GM21723 (cell line): Measurements from ENCODE around the gene ARID4B.
"Not testable (repeated sequence)": the region's sequence is repeated elsewhere in the genome, so short reads cannot be mapped to it uniquely, and the experiment has no call there.

Experiments used
- ATAC-seq: cut with Tn5 transposase; IDR thresholded peaks from one replicate; pipeline ENCODE4 v1.9.1; 2021; ENCODE audit warnings: mild to moderate bottlenecking, moderate library complexity; ENCODE audit not compliant: unreplicated experiment

ARID4B gene, protein sequence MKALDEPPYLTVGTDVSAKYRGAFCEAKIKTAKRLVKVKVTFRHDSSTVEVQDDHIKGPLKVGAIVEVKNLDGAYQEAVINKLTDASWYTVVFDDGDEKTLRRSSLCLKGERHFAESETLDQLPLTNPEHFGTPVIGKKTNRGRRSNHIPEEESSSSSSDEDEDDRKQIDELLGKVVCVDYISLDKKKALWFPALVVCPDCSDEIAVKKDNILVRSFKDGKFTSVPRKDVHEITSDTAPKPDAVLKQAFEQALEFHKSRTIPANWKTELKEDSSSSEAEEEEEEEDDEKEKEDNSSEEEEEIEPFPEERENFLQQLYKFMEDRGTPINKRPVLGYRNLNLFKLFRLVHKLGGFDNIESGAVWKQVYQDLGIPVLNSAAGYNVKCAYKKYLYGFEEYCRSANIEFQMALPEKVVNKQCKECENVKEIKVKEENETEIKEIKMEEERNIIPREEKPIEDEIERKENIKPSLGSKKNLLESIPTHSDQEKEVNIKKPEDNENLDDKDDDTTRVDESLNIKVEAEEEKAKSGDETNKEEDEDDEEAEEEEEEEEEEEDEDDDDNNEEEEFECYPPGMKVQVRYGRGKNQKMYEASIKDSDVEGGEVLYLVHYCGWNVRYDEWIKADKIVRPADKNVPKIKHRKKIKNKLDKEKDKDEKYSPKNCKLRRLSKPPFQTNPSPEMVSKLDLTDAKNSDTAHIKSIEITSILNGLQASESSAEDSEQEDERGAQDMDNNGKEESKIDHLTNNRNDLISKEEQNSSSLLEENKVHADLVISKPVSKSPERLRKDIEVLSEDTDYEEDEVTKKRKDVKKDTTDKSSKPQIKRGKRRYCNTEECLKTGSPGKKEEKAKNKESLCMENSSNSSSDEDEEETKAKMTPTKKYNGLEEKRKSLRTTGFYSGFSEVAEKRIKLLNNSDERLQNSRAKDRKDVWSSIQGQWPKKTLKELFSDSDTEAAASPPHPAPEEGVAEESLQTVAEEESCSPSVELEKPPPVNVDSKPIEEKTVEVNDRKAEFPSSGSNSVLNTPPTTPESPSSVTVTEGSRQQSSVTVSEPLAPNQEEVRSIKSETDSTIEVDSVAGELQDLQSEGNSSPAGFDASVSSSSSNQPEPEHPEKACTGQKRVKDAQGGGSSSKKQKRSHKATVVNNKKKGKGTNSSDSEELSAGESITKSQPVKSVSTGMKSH (N-terminal part only)

GRCh38 chr1:235327559-235328270 is at the start of gene ARID4B:
ARID4B (minus strand) TSS chr1:235328179; CDS start chr1:235326919, 1,260 bp downstream.
- peak; percentile 13 for ATAC-seq

DNA sequence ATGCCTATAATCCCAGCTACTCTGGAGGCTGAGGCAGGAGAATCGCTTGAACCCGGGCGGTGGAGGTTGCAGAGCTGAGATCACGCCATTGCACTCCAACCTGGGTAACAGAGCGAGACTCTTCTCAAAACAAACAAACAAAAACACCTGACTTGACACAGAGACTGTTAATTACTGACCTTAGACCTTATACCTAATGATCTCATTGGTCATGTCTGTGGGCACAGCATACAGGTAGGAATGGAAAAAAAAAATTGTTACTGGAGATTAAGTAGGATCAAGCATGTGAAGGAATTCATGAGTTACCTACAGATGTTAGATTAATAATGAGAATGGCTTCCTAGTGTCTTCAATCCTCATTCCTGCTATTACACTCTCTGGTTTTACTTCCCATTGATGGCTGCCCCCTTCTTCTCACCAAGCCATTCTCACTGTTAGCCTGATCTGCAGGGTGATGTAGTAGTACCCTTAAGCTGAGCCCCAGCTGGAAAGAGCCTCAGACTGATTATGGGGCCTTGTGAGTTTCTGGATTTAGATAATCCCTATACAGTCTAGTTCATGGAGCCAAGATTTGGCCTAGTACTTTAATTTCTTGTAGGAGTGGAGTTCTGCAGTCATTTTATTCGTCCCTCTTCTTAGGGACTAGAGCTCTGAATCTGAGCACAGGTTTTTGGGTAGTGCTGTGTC is 48.1 kb upstream of the ARID4B start:
- ATAC-seq, result no peak

DNA sequence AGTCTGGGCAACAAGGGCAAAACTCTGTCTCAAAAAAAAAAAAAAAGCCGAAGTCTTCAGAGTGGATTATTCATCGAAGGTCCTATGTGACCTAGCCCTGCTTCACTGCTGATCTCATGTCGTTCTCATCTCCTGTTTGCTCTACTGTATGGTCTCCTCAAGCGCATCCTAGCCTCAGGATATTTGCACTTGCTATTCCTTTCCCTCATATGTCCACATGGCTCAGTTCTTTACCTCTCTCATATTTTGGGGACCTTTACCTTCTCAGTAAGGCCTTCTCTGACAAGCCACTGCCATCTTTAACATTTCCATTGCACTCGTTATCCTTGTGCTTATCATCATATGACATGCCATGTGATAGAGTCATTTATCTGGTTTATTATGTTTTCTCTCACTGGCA is 41.8 kb upstream of the ARID4B start:
- ATAC-seq, result no peak

- ATAC-seq, result no peak
Observed at GRCh38 chr1:235368428-235368827, 40.4 kb upstream of the ARID4B start.

DNA sequence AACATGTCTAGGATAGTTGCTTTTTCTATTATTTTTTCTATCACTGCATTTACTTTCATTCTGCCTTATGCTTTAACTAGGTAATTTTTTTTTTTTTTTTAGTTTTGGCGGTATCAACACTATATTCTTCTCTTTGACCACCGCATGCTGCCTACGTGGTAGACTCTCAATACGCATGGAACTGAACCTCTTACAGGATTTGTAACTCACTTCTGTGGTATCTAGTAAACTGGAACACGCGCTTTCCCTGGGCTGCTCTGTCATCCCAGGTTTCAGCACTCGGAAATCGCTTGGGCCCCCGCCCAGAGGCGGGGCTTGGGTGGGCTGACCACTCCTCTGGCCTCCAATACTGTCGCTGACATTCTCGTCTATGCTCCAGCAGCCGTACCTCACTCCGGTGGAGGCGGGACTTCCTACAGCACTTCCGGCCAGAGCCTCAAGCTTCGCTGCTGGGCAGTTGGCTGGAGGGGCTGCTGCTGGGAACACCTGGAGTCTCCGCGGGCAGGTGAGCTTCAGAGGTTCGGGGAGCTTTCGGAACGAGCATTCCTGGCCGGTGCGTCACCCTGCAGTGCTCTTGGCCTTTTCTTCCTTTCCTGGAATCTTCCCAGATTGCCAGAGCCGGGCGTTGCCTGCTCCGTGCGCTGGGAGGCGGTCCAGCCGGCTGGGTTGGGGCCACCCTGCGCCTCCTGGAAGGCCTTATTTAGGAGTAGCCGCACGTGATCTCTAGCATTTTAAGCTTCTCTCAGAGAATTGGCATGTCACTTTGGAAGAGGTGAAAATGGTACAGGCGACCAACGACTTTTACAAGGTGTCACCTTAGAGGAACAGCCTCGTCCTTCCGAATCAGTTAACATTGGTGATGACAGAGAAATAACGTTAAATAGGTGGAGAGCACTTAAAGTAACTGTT is 39.3 kb upstream of the ARID4B start, which contains the start of gene TBCE:
TSS of gene TBCE (plus strand) at position 428 of the 909 bp plus-strand sequence. CDS start 12,623 bp downstream, outside the sequence.
- ATAC-seq, result peak; percentile 100

- no peak for ATAC-seq
Observed at GRCh38 chr1:235366286-235366685, 38.3 kb upstream of the ARID4B start.

DNA sequence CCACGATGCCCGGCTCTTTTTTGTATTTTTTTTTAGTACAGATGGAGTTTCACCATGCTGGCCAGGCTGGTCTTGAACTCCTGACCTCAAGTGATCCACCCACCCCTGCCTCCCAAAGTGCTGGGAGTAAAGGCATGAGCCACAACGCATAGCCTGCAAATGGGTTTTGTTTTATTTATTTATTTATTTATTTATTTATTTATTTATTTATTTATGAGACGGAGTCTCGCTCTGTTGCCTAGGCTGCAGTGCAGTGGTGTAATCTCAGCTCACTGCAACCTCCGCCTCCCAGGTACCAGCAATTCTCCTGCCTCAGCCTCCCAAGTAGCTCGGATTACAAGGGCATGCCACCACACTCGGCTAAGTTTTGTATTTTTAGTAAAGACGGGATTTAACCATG is 36.2 kb upstream of the ARID4B start:
- ATAC-seq, result not testable (repeated sequence)

- no peak for ATAC-seq
Observed at GRCh38 chr1:235358899-235359298, 30.9 kb upstream of the ARID4B start.

- ATAC-seq, result no peak
Observed at GRCh38 chr1:235357485-235358373, 29.8 kb upstream of the ARID4B start.

DNA sequence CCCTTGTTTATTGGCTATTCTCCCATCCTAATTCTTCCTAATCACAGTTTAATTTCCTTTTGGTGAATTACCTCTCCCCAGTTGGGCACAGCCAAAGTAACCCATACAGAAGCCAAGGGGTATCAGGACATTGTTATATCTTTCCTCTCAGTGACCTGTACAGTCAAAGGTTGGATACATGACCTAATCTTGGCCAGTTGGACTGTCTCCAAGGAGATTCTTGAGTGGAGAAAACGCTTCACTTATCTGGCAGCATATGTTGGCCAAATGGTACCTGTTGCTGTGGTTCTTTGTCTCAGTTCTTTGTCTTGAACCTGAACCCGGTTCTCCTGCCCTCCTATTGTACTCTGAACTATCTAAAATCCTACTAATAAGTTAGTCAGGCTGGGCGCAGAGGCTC is 23.9 kb upstream of the ARID4B start:
- ATAC-seq, result no peak

DNA sequence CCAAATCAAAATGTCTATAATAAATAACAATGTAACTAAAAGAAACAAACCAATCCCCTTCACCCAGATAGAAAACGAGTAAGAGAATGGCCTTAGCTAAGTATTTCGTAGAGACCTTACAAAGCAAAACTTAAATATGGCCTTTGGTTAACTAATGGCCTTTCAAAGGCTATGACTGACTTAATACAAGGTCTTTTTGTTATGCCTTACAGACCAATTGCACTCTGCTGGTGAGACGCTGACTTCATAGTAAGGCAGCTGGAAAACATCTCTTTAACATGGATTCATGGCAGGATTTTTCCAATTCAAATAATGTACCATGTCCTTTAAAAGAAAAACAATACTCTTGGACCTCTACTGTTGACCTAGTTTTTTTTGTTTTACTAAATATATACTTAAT is 23.5 kb upstream of the ARID4B start:
- ATAC-seq, result no peak

GRCh38 chr1:235343726-235344125 is 15.7 kb upstream of the ARID4B start:
- ATAC-seq, result no peak

DNA sequence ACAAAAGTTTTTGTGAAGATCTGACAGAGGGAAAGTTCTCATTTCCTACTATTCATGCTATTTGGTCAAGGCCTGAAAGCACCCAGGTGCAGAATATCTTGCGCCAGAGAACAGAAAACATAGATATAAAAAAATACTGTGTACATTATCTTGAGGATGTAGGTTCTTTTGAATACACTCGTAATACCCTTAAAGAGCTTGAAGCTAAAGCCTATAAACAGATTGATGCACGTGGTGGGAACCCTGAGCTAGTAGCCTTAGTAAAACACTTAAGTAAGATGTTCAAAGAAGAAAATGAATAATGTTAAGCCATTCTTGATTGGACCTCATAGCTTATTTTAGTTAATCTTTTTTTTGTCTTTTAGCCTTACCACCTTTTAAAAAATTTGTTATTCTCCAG is 14.5 kb upstream of the ARID4B start:
- ATAC-seq, result no peak

- no peak for ATAC-seq
Observed at GRCh38 chr1:235342039-235342438, 14.1 kb upstream of the ARID4B start.

- ATAC-seq, result no peak
Observed at GRCh38 chr1:235341334-235341733, 13.4 kb upstream of the ARID4B start.

DNA sequence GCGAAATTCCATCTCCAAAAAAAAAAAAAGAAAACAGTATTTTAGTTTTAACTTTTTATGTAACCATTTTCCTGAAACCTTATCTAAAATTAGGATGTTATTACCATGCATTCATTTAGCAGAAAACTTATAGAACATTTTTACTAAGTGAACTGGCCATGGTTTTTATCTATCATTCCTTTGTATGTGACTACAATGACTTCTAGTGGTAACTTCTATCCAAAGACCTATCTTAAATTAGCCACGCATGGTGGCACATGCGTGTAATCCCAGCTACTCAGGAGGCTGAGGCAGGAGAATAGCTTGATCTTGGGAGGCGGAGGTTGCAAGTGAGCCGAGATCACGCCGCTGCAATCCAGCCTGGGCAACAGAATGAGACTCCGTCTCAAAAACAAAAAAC is 11.8 kb upstream of the ARID4B start:
- ATAC-seq, result no peak

DNA sequence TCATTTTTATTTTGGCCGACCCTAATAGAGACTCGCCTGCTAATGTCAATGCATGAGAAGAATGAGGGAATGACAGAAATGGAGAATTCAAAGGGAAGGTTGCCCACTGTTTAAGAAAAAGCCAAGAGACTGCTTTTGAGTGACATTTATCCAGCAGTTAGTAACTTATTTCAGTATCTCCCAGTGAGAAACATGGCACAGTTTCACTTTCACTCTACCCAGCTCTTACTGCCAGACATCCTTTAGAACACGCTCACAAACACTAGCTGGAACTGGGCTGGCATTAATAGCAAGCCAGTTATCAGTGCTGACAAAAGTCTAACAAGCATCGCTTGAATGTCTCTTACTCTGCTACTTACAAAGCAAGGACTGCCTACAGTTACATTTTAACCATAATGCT is 8.9 kb upstream of the ARID4B start:
- no peak for ATAC-seq

DNA sequence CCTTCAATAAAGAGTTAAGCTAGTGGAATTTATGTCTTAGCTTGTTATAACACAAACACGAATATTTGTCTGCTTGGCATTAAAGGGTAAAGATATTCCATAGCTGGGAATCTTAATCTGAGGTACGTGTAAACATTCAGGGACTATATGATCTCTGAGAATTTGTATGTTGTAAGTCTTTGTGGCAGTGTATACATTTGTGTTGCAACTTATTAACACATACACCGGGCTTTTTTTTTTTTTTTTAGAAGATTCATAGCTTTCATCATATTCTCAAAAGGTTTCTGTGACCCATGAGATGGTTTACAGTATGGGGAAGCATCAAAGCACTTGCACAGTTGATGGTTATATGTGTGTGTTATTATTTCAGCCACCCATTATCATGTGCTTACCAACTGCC is 3.4 kb upstream of the ARID4B start:
- ATAC-seq, result no peak
